Retinal pigment epithelial cell (primary cell): Measurements from ENCODE around the gene ENHO.

ENCODE experiments used
- DNase-seq: peaks from one replicate; pipeline ENCODE4 v3.0.0-alpha.2; 2010; ENCODE audit warnings: low read depth
- H3K4me3 ChIP-seq: 2 replicates; pipeline ENCODE4 v1.5.1; 2011; ENCODE audit warnings: mild to moderate bottlenecking, low read length, control low read depth, moderate library complexity
- CTCF ChIP-seq: conservative IDR thresholded peaks from 2 replicates; pipeline ENCODE4 v1.5.1; 2011; ENCODE audit warnings: low read depth, low read length, control low read depth, inconsistent platforms

The ENHO gene

GRCh38 chr9:34551751-34552605, 29.2 kb upstream of the ENHO start:
- TF ChIP-seq CTCF, result no peak
- DNase-seq, result no peak
- H3K4me3 ChIP-seq, result no peak overlapping the region

- TF ChIP-seq CTCF, result no peak
- no peak for DNase-seq
- H3K4me3 ChIP-seq, result no peak overlapping the region
These were observed 28.0 kb upstream of the ENHO start for GRCh38 chr9:34550681-34551270.

GRCh38 chr9:34550016-34550680, 27.4 kb upstream of the ENHO start:
- no peak overlapping the region for H3K4me3 ChIP-seq
- DNase-seq, result no peak
- no peak for TF ChIP-seq CTCF

GRCh38 chr9:34549407-34549732, 26.6 kb upstream of the ENHO start:
- no peak overlapping the region for H3K4me3 ChIP-seq
- TF ChIP-seq CTCF, result no peak
- no peak for DNase-seq

GRCh38 chr9:34547960-34548611, 25.3 kb upstream of the ENHO start:
- H3K4me3 ChIP-seq, result no peak overlapping the region
- DNase-seq, result no peak
- TF ChIP-seq CTCF, result peak; percentile 91

- TF ChIP-seq CTCF, result peak; percentile 80
- no peak overlapping the region for H3K4me3 ChIP-seq
- no peak for DNase-seq
These were observed 24.3 kb upstream of the ENHO start for GRCh38 chr9:34546834-34547827.
